ENCODE data around the gene PHLPP1.

Gene PHLPP1

DNA sequence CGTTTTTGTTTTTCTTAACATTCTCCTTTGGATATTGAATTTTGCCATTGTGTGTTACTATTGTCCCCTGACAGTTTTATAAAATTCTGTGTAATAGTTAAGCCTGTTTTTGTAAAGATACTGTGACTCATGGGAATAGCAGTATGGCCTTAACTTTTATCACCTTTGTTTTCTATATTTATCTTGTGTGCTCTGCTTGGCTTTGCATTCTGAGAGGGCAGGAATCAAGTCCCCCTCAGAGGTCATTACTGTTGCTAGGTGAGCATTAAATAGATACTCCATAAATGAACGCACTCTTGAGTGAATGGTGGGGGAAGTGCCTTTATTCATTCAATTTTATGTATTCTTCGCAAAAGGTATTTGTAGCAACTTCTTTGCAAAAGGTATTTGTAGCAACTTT lies 160.0 kb downstream of the PHLPP1 start:
- Histone ChIP-seq H3K9ac (ENCODE audit: insufficient read length) (no peak overlapping the region), H3K9me3 (ENCODE audit: low read depth, low read length) (no peaks in the 10 kb centered on the region), H3K36me3 (ENCODE audit: insufficient read depth, low read length) (no peaks in the 10 kb centered on the region), H3K4me3 (no peak overlapping the region), H3K27ac (no peak overlapping the region)
- no peak for DNase-seq (ENCODE audit: low read depth, low spot score)
- TF ChIP-seq FOXP2 (optimal IDR thresholded peaks at IDR 0.05; ENCODE audit: control extremely low read depth, extremely low read length, insufficient read depth) (no peak), EZH2 (IDR thresholded peaks at IDR 0.05) (no peak), POLR2AphosphoS5 (IDR thresholded peaks at IDR 0.05; ENCODE audit: borderline replicate concordance, low read depth, low read length) (no peak)

DNA sequence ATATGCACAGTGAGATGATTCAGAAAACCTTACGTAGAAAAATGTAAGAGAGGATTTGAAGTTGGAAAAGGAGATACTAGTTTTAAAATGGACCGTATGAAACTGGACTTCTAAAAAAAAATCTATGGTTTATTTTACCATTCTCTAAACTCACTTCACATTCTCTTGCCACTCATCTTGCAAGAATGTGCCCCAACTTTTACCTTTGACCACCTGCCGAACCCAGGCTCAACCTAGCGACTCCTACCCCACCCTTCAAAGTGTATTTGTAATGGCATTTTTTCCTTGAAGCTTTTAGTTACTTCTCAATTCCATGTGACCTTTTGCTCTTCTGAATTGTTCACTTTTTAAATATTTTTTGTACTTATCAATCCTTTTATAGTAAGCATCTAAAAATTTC lies 160.8 kb downstream of the PHLPP1 start:
- Histone ChIP-seq H3K36me3 (ENCODE audit: insufficient read depth, low read length) (no peaks in the 10 kb centered on the region), H3K9me3 (ENCODE audit: low read depth, low read length) (no peaks in the 10 kb centered on the region), H3K27ac (no peak overlapping the region), H3K4me3 (no peak overlapping the region), H3K9ac (ENCODE audit: insufficient read length) (no peak overlapping the region)
- TF ChIP-seq POLR2AphosphoS5 (IDR thresholded peaks at IDR 0.05; ENCODE audit: borderline replicate concordance, low read depth, low read length) (no peak), FOXP2 (optimal IDR thresholded peaks at IDR 0.05; ENCODE audit: control extremely low read depth, extremely low read length, insufficient read depth) (no peak), EZH2 (IDR thresholded peaks at IDR 0.05) (no peak)
- no peak for DNase-seq (ENCODE audit: low read depth, low spot score)

- no peak for DNase-seq (ENCODE audit: low read depth, low spot score)
- no peaks in the 10 kb centered on the region for H3K9me3 ChIP-seq (ENCODE audit: low read depth, low read length)
- TF ChIP-seq POLR2AphosphoS5 (IDR thresholded peaks at IDR 0.05; ENCODE audit: borderline replicate concordance, low read depth, low read length): no peak
- TF ChIP-seq EZH2 (IDR thresholded peaks at IDR 0.05): no peak
- TF ChIP-seq FOXP2 (optimal IDR thresholded peaks at IDR 0.05; ENCODE audit: control extremely low read depth, extremely low read length, insufficient read depth): no peak
- no peak overlapping the region for H3K4me3 ChIP-seq
- 0 out of 2 replicates have a peak overlapping the region, but pooled peaks have one; percentile 57 for H3K27ac ChIP-seq
- H3K9ac ChIP-seq (ENCODE audit: insufficient read length): no peak overlapping the region
- H3K36me3 ChIP-seq (ENCODE audit: insufficient read depth, low read length): no peaks in the 10 kb centered on the region
Observed at GRCh38 chr18:62876828-62877227, 161.5 kb downstream of the PHLPP1 start.

DNA sequence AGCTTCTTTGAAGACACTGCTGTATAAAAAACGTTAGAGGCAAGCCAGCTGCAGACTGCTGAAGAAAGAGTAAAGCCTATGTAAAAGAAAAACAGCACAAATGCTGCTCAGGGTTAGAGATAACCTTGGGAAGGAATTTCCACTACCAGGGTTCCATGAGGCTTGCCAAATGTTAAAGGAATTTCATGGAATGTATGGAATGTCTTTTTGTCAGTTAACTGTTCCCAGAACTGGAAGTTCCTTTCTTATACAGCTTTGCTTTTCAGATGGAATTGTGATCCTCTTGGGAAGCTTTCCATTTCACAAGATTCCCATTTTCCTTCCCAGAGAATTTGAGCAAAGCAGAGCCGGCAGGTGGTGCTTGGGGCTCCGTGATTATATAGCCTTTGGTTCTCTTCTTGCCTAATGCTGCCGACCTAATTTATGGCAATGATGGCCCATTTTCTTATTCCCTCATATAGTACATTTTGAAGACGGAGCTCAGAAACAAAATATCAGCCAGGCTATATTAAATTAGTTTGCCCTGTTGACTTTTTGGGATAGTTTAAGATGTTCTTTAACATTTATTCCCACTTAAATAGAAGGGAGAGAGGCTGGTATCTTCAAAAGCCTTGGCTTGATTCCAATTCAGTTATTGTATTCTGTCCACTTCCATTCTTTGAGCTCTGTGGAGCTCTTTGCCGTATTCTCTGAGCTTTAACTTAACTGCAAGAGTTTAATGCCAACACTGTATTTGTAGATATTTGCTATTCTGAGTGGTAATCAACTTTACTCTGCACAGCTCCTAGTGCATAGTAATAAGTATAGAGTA lies 162.3 kb downstream of the PHLPP1 start:
- H3K36me3 ChIP-seq (ENCODE audit: insufficient read depth, low read length): no peaks in the 10 kb centered on the region
- TF ChIP-seq EZH2 (IDR thresholded peaks at IDR 0.05): no peak
- no peak for TF ChIP-seq FOXP2 (optimal IDR thresholded peaks at IDR 0.05; ENCODE audit: control extremely low read depth, extremely low read length, insufficient read depth)
- TF ChIP-seq POLR2AphosphoS5 (IDR thresholded peaks at IDR 0.05; ENCODE audit: borderline replicate concordance, low read depth, low read length): no peak
- H3K9me3 ChIP-seq (ENCODE audit: low read depth, low read length): no peaks in the 10 kb centered on the region
- H3K9ac ChIP-seq (ENCODE audit: insufficient read length): no peak overlapping the region
- no peak for DNase-seq (ENCODE audit: low read depth, low spot score)
- 0 out of 2 replicates have a peak overlapping the region, but pooled peaks have one; percentile 22 for H3K4me3 ChIP-seq
- peak overlapping the region; percentile 57; the same call in 1 of the 2 replicates for H3K27ac ChIP-seq

DNA sequence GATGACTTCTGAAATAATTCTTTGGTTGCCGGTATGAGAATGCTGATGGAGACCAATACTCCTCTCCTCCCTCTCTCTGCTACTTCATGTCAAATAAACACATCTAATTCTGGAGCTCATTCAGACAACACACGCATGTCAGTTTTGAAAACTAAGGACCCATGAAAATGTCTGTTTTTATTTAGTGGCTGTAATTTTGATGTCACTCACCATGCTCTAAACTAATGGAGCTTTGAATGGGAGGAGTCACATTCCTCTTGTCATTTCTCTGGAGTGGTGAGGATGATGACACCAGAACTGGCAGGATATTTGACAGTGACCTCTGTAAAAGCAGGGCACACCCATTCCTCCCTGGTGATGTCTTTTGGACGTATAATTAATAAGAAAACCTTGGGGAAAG lies 163.0 kb downstream of the PHLPP1 start:
- H3K9me3 ChIP-seq (ENCODE audit: low read depth, low read length): no peaks in the 10 kb centered on the region
- TF ChIP-seq FOXP2 (optimal IDR thresholded peaks at IDR 0.05; ENCODE audit: control extremely low read depth, extremely low read length, insufficient read depth): no peak
- TF ChIP-seq EZH2 (IDR thresholded peaks at IDR 0.05): no peak
- TF ChIP-seq POLR2AphosphoS5 (IDR thresholded peaks at IDR 0.05; ENCODE audit: borderline replicate concordance, low read depth, low read length): no peak
- DNase-seq (ENCODE audit: low read depth, low spot score): no peak

DNA sequence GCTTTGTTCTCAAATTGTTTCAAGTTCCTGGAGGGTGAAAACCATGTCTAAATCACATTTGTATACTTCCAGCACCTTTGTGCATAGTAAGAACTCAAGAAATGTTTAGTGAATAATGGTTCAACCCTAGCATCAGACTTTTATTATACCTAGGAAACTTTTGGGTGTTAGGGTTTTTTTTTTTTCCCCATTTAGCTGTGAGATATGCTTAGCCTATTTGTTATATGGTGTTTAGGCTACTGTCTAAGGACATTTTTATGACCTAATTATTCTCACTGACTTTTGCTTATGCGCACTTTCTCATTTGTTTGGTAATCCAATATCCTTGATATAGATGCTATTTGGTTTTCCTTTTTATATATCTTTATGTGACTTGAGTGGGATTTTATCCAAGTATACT lies 164.7 kb downstream of the PHLPP1 start:
- no peak overlapping the region for H3K9ac ChIP-seq (ENCODE audit: insufficient read length)
- H3K9me3 ChIP-seq (ENCODE audit: low read depth, low read length): no peaks in the 10 kb centered on the region
- TF ChIP-seq POLR2AphosphoS5 (IDR thresholded peaks at IDR 0.05; ENCODE audit: borderline replicate concordance, low read depth, low read length) (no peak), FOXP2 (optimal IDR thresholded peaks at IDR 0.05; ENCODE audit: control extremely low read depth, extremely low read length, insufficient read depth) (no peak), EZH2 (IDR thresholded peaks at IDR 0.05) (no peak)
- H3K36me3 ChIP-seq (ENCODE audit: insufficient read depth, low read length): no peaks in the 10 kb centered on the region
- DNase-seq (ENCODE audit: low read depth, low spot score): no peak
- H3K27ac ChIP-seq: no peak overlapping the region
- no peak overlapping the region for H3K4me3 ChIP-seq

More for the DNA sequence above, 163.0 kb downstream of the PHLPP1 start:
- Histone ChIP-seq H3K27ac (no peak overlapping the region), H3K4me3 (no peak overlapping the region), H3K36me3 (ENCODE audit: insufficient read depth, low read length) (no peaks in the 10 kb centered on the region), H3K9ac (ENCODE audit: insufficient read length) (no peak overlapping the region)

- no peak overlapping the region for H3K9ac ChIP-seq (ENCODE audit: insufficient read length)
- DNase-seq (ENCODE audit: low read depth, low spot score): no peak
- H3K9me3 ChIP-seq (ENCODE audit: low read depth, low read length): no peaks in the 10 kb centered on the region
- TF ChIP-seq FOXP2 (optimal IDR thresholded peaks at IDR 0.05; ENCODE audit: control extremely low read depth, extremely low read length, insufficient read depth) (no peak), POLR2AphosphoS5 (IDR thresholded peaks at IDR 0.05; ENCODE audit: borderline replicate concordance, low read depth, low read length) (no peak), EZH2 (IDR thresholded peaks at IDR 0.05) (no peak)
- no peaks in the 10 kb centered on the region for H3K36me3 ChIP-seq (ENCODE audit: insufficient read depth, low read length)
- no peak overlapping the region for H3K4me3 ChIP-seq
- no peak overlapping the region for H3K27ac ChIP-seq
Observed at GRCh38 chr18:62880673-62881364, 165.5 kb downstream of the PHLPP1 start.

DNA sequence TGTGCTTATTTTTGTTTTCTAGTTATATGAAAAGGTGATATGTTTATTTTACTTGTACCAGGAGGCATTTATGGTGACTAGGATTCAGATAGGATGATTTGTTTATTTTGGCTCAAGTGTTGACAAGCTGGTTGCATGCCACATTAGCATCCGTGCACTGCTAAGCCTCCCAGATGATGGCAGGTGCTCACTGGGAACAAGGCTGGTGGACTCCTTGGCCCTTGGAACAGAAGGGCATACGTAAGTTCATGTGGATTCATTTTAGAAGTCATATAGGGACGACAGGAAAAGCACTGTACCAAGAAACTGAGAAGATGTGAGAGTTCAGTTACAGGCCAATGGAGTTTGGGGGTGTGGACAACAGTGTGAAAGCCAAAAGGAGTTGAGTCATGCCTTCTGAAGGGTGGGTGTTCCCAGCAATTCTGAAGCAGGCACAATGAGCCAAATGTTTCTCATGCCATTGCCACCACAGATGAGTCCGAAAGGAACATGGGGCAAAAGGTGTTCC lies 166.2 kb downstream of the PHLPP1 start:
- Histone ChIP-seq H3K36me3 (ENCODE audit: insufficient read depth, low read length) (no peaks in the 10 kb centered on the region), H3K27ac (no peak overlapping the region), H3K9ac (ENCODE audit: insufficient read length) (no peak overlapping the region), H3K9me3 (ENCODE audit: low read depth, low read length) (no peaks in the 10 kb centered on the region), H3K4me3 (no peak overlapping the region)
- no peak for DNase-seq (ENCODE audit: low read depth, low spot score)
- TF ChIP-seq EZH2 (IDR thresholded peaks at IDR 0.05): no peak
- TF ChIP-seq FOXP2 (optimal IDR thresholded peaks at IDR 0.05; ENCODE audit: control extremely low read depth, extremely low read length, insufficient read depth): no peak
- TF ChIP-seq POLR2AphosphoS5 (IDR thresholded peaks at IDR 0.05; ENCODE audit: borderline replicate concordance, low read depth, low read length): no peak
